Regular cardiac myocyte (primary cell): ENCODE data around the gene NAT8. TPM values are rescaled to one million over a fixed set of nuclear protein-coding genes. Genes with fewer than 3 reads are reported as not detected.

Source experiments
- total RNA-seq: library from RNA; depleted of rRNA; stranded (reverse); fragments of >200 nt; gene quantifications from 2 replicates; pipeline ENCODE4 v1.2.3, GENCODE V29; 2014

NAT8 gene, protein sequence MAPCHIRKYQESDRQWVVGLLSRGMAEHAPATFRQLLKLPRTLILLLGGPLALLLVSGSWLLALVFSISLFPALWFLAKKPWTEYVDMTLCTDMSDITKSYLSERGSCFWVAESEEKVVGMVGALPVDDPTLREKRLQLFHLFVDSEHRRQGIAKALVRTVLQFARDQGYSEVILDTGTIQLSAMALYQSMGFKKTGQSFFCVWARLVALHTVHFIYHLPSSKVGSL
- total RNA-seq = not detected in 2 replicates

DNA sequence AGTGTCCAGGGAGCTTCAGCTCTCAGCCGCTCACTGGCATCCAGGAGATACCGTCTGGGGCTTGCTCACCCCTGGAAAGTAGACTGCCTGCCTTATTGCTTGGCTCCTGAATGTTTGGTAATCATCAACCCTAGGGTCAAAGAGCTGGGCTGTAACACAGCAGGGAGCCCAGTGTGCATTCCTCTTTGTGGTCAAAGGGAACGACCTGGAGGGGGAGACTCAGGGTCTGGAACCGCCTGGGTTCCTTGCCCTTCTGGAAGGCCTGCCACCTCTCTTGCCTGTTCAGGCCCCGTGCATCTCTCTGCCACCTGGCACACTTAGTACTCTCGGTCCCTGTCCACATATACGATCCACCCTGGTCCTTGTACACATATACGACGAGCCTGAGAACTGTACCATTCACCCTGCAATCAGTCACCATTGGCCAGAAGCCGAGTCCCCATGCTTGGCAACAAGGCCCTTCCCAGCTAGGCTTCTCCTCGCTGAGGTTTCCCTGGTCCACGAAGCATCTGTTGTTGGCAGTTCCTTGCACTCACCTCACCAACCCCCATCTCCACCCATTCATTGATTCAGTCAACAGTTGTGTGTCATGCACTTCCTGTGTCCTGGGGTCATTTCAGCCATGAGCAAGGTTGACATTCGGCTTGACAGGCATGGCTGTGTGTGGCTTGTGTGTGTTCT is at the start of gene NAT8:
NAT8 (minus strand) TSS at position 85 of the 681 bp plus-strand sequence. CDS start 794 bp downstream, outside the sequence.

Other genes starting within 250 kb of the NAT8 start
- gene TPRKB, start 94.9 kb upstream of the NAT8 start, total RNA-seq = 21.4 and 45.4 TPM in 2 replicates
- gene DUSP11, start 137.7 kb upstream of the NAT8 start, total RNA-seq = 25.3 and 30.4 TPM in 2 replicates
- not detected in 2 replicates for gene C2orf78, start 141.8 kb upstream of the NAT8 start, total RNA-seq
- gene STAMBP, start 186.5 kb upstream of the NAT8 start, total RNA-seq = 25.7 and 33.0 TPM in 2 replicates